Measurements from ENCODE around the gene HDLBP. TPM values are rescaled to one million over a fixed set of nuclear protein-coding genes. Genes with fewer than 3 reads are reported as not detected.

The HDLBP gene
- total RNA-seq, 1 experiment from 2014 or later, result 350 TPM

DNA sequence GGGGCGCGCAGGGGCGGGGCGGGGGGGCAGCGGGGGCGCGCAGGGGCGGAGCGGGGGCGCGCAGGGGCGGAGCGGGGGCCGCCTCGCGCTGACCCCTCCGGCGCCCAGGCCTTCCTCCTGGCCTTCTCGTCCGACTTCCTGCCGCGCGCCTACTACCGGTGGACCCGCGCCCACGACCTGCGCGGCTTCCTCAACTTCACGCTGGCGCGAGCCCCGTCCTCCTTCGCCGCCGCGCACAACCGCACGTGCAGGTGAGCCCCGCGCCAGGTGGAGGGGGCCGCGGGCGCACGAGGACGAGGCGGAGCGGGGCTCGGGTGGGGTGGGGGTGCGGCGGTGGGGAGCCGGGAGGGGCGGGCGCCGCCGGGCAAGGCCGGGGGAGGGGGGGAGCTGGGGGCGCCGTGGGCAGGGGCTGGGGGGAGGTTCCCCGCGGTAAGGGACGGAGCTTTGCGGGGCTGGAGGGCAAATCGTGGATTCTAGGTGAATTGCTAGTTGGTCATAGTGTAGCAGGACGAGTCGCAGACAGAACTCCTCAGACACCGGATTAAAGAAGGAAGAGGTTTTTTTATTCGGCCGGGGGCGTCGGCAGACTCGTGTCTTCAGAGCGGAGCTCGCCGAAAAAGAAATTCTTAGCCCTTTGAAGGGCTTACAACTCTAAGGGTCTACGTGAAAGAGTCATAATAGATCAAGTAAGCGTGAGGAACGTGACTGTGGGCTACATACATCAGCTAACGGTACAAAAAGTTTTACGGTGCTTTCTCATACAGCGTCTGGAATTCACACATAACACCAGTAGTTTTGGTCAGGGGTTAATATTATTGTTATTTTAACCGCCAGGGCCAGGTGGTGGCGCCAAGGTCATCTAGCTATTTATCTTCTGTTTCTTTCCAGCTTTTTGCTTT lies 97.1 kb downstream of the HDLBP start:
- TF ChIP-seq, protein P1, sequence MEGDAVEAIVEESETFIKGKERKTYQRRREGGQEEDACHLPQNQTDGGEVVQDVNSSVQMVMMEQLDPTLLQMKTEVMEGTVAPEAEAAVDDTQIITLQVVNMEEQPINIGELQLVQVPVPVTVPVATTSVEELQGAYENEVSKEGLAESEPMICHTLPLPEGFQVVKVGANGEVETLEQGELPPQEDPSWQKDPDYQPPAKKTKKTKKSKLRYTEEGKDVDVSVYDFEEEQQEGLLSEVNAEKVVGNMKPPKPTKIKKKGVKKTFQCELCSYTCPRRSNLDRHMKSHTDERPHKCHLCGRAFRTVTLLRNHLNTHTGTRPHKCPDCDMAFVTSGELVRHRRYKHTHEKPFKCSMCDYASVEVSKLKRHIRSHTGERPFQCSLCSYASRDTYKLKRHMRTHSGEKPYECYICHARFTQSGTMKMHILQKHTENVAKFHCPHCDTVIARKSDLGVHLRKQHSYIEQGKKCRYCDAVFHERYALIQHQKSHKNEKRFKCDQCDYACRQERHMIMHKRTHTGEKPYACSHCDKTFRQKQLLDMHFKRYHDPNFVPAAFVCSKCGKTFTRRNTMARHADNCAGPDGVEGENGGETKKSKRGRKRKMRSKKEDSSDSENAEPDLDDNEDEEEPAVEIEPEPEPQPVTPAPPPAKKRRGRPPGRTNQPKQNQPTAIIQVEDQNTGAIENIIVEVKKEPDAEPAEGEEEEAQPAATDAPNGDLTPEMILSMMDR (IDR thresholded peaks at IDR 0.05; ENCODE audit: insufficient read depth in 1 of 2, low read depth in 1 of 2, low read length in 1 of 2, severe bottlenecking in 1 of 2, unreplicated experiment in 1 of 2), result peak; percentile 12 to 32
- ChIA-PET CTCF (interaction anchor here (0.6 to 0.7 kb wide), 3 partner anchors 11 to 378 kb away, joined by 3 read pairs; no protein-coding TSS in a partner anchor), POLR2A (no interaction called here)
- peak overlapping the region; percentile 66 for H3K27ac Mint-ChIP-seq (ENCODE audit: unreplicated experiment)
- peaks cover 12% of the 10 kb centered on the region for H3K36me3 Mint-ChIP-seq (ENCODE audit: insufficient read depth, unreplicated experiment)
- Histone ChIP-seq H3K4me3 (ENCODE audit: low read depth, low read length) (peak overlapping the region; percentile 57), H3K4me1 (no peaks in the 10 kb centered on the region), H3K36me3 (ENCODE audit: control insufficient read depth, insufficient read depth, low read length) (no peaks in the 10 kb centered on the region), H3K9me3 (no peaks in the 10 kb centered on the region), H3K27me3 (replicated peaks; ENCODE audit: control insufficient read depth, insufficient read depth, low read length) (no peaks in the 10 kb centered on the region)
- intact Hi-C loops (cut with micrococcal nuclease; ENCODE audit: unreplicated experiment), result loop anchor here (5.0 kb wide), 1 partner anchor 71 kb away; the partner anchor contains the start of gene PASK
- peak overlapping the region; percentile 77 for H3K4me3 Mint-ChIP-seq (ENCODE audit: unreplicated experiment)
- H3K27me3 Mint-ChIP-seq (ENCODE audit: insufficient read depth, unreplicated experiment), result no peaks in the 10 kb centered on the region
- peak; percentile 68 to 73 for DNase-seq
- BruUV-seq (replicated peaks), result TSS peak; percentile 59
- H3K4me1 Mint-ChIP-seq (ENCODE audit: low read depth, unreplicated experiment), result peaks cover 10% of the 10 kb centered on the region
- H3K9me3 Mint-ChIP-seq (ENCODE audit: unreplicated experiment), result no peaks in the 10 kb centered on the region

GRCh38 chr2:241217320-241218031 lies 98.0 kb downstream of the HDLBP start:
- ChIA-PET POLR2A (no interaction called here), CTCF (interaction anchor here (0.7 kb wide), 1 partner anchor 377 kb away, joined by 3 read pairs; no protein-coding TSS in a partner anchor)
- no peaks in the 10 kb centered on the region for H3K9me3 Mint-ChIP-seq (ENCODE audit: unreplicated experiment)
- TF ChIP-seq, protein P1 (IDR thresholded peaks at IDR 0.05; ENCODE audit: insufficient read depth in 1 of 2, low read depth in 1 of 2, low read length in 1 of 2, severe bottlenecking in 1 of 2, unreplicated experiment in 1 of 2), result no peak
- Histone ChIP-seq H3K9me3 (no peaks in the 10 kb centered on the region), H3K36me3 (ENCODE audit: control insufficient read depth, insufficient read depth, low read length) (no peaks in the 10 kb centered on the region), H3K27me3 (replicated peaks; ENCODE audit: control insufficient read depth, insufficient read depth, low read length) (no peaks in the 10 kb centered on the region), H3K4me3 (ENCODE audit: low read depth, low read length) (peak overlapping the region; percentile 69), H3K4me1 (no peaks in the 10 kb centered on the region)
- peak overlapping the region; percentile 77 for H3K4me3 Mint-ChIP-seq (ENCODE audit: unreplicated experiment)
- intact Hi-C loops (cut with micrococcal nuclease; ENCODE audit: unreplicated experiment), result loop anchor here (5.0 kb wide), 1 partner anchor 70 kb away; the partner anchor contains the start of gene PASK
- DNase-seq, result peak; percentile 74 to 81
- no peaks in the 10 kb centered on the region for H3K27me3 Mint-ChIP-seq (ENCODE audit: insufficient read depth, unreplicated experiment)
- TSS peak; percentile 43 for BruUV-seq (replicated peaks)
- H3K27ac Mint-ChIP-seq (ENCODE audit: unreplicated experiment), result peak overlapping the region; percentile 81
- H3K36me3 Mint-ChIP-seq (ENCODE audit: insufficient read depth, unreplicated experiment), result peaks cover 3% of the 10 kb centered on the region
- peaks cover 10% of the 10 kb centered on the region for H3K4me1 Mint-ChIP-seq (ENCODE audit: low read depth, unreplicated experiment)

- CTCF ChIA-PET, result no interaction called here
- Mint-ChIP-seq H3K9me3 (ENCODE audit: unreplicated experiment) (no peaks in the 10 kb centered on the region), H3K36me3 (ENCODE audit: insufficient read depth, unreplicated experiment) (no peaks in the 10 kb centered on the region), H3K4me3 (ENCODE audit: unreplicated experiment) (no peak overlapping the region), H3K4me1 (ENCODE audit: low read depth, unreplicated experiment) (peaks cover 10% of the 10 kb centered on the region), H3K27me3 (ENCODE audit: insufficient read depth, unreplicated experiment) (no peaks in the 10 kb centered on the region), H3K27ac (ENCODE audit: unreplicated experiment) (no peak overlapping the region)
- TF ChIP-seq, protein P1 (IDR thresholded peaks at IDR 0.05; ENCODE audit: insufficient read depth in 1 of 2, low read depth in 1 of 2, low read length in 1 of 2, severe bottlenecking in 1 of 2, unreplicated experiment in 1 of 2), result no peak
- Histone ChIP-seq H3K4me3 (ENCODE audit: low read depth, low read length) (no peak overlapping the region), H3K4me1 (no peaks in the 10 kb centered on the region), H3K27me3 (replicated peaks; ENCODE audit: control insufficient read depth, insufficient read depth, low read length) (no peaks in the 10 kb centered on the region), H3K9me3 (no peaks in the 10 kb centered on the region), H3K36me3 (ENCODE audit: control insufficient read depth, insufficient read depth, low read length) (no peaks in the 10 kb centered on the region)
- POLR2A ChIA-PET, result no interaction called here
- BruUV-seq (replicated peaks), result no TSS peak
- intact Hi-C loops (cut with micrococcal nuclease; ENCODE audit: unreplicated experiment), result loop anchor here (5.0 kb wide), 1 partner anchor 69 kb away; the partner anchor contains the start of gene PASK
- no peak for DNase-seq
Measured at GRCh38 chr2:241216211-241216761, 99.2 kb downstream of the HDLBP start.

Measured in Caco-2 (cell line).